ENCODE data around the gene ATCAY.
A peak's percentile ranks its signal among the peaks of the same experiment; 100 is the strongest.

DNA sequence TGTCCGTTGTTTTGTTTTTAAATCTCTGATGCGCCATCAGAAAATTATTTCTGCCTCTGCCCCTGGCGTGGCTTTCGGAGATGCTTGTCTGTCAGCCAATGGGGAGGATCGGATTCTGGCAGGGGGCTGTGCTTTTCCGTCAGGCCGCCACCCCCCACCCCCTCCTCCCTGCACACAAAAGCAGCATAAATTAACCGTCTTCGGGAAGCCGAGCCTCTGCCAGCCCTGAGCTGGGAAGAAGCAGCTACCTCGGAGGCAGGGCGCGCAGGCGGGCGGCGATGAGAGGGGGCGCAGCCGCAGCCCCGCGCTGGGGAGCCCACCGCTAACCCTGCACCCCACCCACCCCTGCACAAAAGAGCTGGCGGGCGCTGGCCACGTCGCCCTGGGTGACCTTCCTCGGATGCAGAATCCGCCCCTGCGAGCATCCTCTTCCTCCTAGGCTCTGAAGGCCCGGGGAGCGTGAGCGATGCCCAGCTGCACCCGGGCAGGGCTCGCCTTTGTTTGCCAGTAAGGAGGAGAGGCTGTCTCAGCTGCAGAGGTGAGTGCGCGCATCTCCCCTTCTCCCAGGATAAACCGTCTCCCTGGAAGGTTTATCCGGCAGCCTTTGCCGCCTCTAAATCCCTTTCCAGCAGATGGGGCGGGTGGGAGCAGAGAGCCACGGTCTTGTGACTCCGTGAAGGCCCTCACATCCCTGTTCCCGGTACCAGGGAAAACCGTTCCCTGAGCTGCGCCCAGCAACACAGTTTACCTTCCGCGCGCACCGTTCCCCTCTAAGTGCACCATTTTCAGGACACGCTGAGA is at the start of gene ATCAY:
- TF ChIP-seq EZH2 (IDR thresholded peaks at IDR 0.05; ENCODE audit: insufficient read depth, poor library complexity, severe bottlenecking) (no peak), EZH2phosphoT487 (IDR thresholded peaks at IDR 0.05; ENCODE audit: insufficient read depth, low read depth) (0 out of 2 replicates have a peak, but pooled peaks have one; percentile 13)

Data from GM23248 (cell line).